Glutamatergic neuron (in vitro differentiated cells): ENCODE results near the gene NR2E1. TPM values are rescaled to one million over a fixed set of nuclear protein-coding genes. Genes with fewer than 3 reads are reported as not detected.

Experiments
- DNase-seq: peaks from one replicate; pipeline ENCODE4 v3.0.0; 2022
- H3K27ac Mint-ChIP-seq: one replicate; pipeline ENCODE4 v1.8.0; 2020; ENCODE audit warnings: mild to moderate bottlenecking, mixed read lengths, inconsistent platforms; ENCODE audit not compliant: unreplicated experiment
- H3K27me3 Mint-ChIP-seq: one replicate; pipeline ENCODE4 v1.8.0; 2020; ENCODE audit warnings: mild to moderate bottlenecking, moderate library complexity, mixed read lengths, inconsistent platforms; ENCODE audit not compliant: unreplicated experiment
- H3K36me3 Mint-ChIP-seq: one replicate; pipeline ENCODE4 v1.8.0; 2020; ENCODE audit warnings: mild to moderate bottlenecking, mixed read lengths, inconsistent platforms; ENCODE audit not compliant: unreplicated experiment
- H3K4me1 Mint-ChIP-seq: one replicate; pipeline ENCODE4 v1.8.0; 2020; ENCODE audit warnings: mild to moderate bottlenecking, low read depth, mixed read lengths, inconsistent platforms; ENCODE audit not compliant: unreplicated experiment
- H3K4me3 Mint-ChIP-seq: one replicate; pipeline ENCODE4 v1.8.0; 2020; ENCODE audit warnings: mild to moderate bottlenecking, mixed read lengths, inconsistent platforms; ENCODE audit not compliant: unreplicated experiment
- H3K9me3 Mint-ChIP-seq: one replicate; pipeline ENCODE4 v1.8.0; 2020; ENCODE audit warnings: mild to moderate bottlenecking, moderate library complexity, mixed read lengths, inconsistent platforms; ENCODE audit not compliant: unreplicated experiment
- total RNA-seq: library from RNA; stranded (reverse); fragmentation: NEBNext Ultra II Directional; extraction: Animal tissue kit (Norgen Biotek cat#: 25700); gene quantifications from one replicate; pipeline ENCODE4 v1.2.1, GENCODE V29; 2021; ENCODE audit not compliant: unreplicated experiment
- TF ChIP-seq, protein P1 (sequence below): fragments of 200-600 bp; sonication (generic); IDR thresholded peaks from one replicate; pipeline ENCODE4 v1.5.0; 2021; ENCODE audit not compliant: partially characterized antibody, unreplicated experiment

NR2E1 gene
- total RNA-seq, 1 donor from 2014 or later, result not detected

DNA sequence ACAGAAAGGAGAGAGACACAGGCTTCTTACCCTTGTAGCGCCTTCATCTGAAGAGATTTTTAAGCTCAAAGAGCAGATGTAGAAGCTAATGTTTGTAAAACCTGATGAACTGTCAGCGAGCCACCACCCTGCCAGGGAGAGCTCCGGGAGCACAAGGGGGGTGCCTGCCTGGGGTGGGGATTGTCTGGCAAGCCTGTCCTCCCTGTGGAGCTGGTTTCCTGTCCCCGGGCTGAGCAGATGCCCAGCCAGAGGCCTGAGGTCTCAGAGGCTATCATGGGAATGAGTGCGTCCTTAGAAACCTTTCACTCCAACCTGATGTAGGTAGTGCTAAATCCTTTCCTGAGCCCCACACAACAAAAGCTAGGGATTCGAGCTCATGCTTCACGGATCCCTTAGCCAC is 41.9 kb upstream of the NR2E1 start:
- Mint-ChIP-seq H3K27ac (no peak overlapping the region), H3K4me3 (no peak overlapping the region), H3K36me3 (no peaks in the 10 kb centered on the region), H3K4me1 (peaks cover 13% of the 10 kb centered on the region), H3K9me3 (peaks cover 3% of the 10 kb centered on the region), H3K27me3 (peaks cover 16% of the 10 kb centered on the region)
- TF ChIP-seq, protein P1, sequence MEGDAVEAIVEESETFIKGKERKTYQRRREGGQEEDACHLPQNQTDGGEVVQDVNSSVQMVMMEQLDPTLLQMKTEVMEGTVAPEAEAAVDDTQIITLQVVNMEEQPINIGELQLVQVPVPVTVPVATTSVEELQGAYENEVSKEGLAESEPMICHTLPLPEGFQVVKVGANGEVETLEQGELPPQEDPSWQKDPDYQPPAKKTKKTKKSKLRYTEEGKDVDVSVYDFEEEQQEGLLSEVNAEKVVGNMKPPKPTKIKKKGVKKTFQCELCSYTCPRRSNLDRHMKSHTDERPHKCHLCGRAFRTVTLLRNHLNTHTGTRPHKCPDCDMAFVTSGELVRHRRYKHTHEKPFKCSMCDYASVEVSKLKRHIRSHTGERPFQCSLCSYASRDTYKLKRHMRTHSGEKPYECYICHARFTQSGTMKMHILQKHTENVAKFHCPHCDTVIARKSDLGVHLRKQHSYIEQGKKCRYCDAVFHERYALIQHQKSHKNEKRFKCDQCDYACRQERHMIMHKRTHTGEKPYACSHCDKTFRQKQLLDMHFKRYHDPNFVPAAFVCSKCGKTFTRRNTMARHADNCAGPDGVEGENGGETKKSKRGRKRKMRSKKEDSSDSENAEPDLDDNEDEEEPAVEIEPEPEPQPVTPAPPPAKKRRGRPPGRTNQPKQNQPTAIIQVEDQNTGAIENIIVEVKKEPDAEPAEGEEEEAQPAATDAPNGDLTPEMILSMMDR, result no peak
- DNase-seq, result no peak

DNA sequence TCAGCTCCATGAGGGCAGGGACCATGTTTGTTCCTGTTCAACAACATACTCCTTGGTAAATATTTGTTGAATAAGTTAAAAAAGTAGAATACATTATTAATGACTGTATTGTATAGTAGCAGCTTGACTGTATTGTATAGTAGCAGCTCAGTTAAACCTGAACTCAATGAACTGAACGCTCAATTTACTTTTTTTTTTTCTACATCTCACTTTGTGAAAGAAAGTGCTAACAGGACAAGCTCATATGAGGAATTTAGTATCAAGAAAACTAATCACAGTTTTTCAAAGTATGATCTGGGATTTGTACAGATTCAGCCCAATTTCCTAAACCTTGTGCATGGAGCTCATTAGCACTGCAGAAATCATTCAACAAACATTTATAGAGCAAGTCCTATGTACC is 38.8 kb upstream of the NR2E1 start:
- no peak for DNase-seq
- H3K27me3 Mint-ChIP-seq, result peaks cover 15% of the 10 kb centered on the region
- TF ChIP-seq, protein P1, result no peak
- peaks cover 5% of the 10 kb centered on the region for H3K9me3 Mint-ChIP-seq
- H3K4me3 Mint-ChIP-seq, result no peak overlapping the region
- no peak overlapping the region for H3K27ac Mint-ChIP-seq
- H3K4me1 Mint-ChIP-seq, result peaks cover 7% of the 10 kb centered on the region
- no peaks in the 10 kb centered on the region for H3K36me3 Mint-ChIP-seq

DNA sequence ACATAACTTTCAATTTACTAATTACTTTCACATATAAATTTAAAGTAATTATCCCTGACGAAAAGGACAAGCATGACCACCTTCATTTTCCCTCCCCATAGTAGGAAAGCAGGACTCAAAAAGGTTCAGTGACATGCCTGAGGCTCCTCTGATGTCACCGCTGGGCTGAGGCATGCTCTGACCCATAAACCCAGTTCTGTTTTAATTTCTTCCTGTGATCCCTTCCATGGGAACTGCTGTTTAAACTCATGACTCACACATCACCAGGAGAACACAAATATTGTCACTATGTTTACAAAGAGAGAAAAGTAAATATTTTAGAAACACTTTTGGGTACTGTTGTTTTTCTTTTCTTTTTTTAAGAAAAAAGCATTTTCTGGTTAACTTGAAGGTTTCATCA is 38.0 kb upstream of the NR2E1 start:
- TF ChIP-seq, protein P1, result no peak
- no peak overlapping the region for H3K4me3 Mint-ChIP-seq
- H3K9me3 Mint-ChIP-seq, result peaks cover 6% of the 10 kb centered on the region
- DNase-seq, result no peak
- peaks cover 19% of the 10 kb centered on the region for H3K27me3 Mint-ChIP-seq
- peaks cover 6% of the 10 kb centered on the region for H3K4me1 Mint-ChIP-seq
- H3K36me3 Mint-ChIP-seq, result no peaks in the 10 kb centered on the region
- no peak overlapping the region for H3K27ac Mint-ChIP-seq

DNA sequence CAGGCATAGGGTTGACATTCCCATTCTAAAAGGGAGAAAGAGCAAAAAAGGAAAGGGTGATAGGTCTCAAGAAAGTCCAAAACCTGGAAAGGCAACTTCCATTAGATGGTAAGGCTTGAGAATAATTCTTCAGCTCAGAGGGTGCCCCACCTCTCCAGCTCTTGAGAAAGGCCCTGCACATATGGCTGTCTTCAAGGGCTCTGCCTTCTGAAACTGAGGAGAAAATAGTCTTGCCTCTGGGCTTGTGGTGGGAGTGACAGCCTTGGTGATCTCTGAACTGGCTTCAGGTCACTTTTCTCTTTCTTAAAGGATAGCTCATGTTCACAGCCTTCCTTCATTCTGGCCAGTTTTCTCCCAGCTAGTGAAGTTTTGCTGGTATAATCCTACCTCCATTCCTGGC is 35.6 kb upstream of the NR2E1 start:
- no peak overlapping the region for H3K4me3 Mint-ChIP-seq
- peaks cover 18% of the 10 kb centered on the region for H3K27me3 Mint-ChIP-seq
- no peaks in the 10 kb centered on the region for H3K36me3 Mint-ChIP-seq
- no peak overlapping the region for H3K27ac Mint-ChIP-seq
- TF ChIP-seq, protein P1, result no peak
- peaks cover 9% of the 10 kb centered on the region for H3K9me3 Mint-ChIP-seq
- no peak for DNase-seq
- H3K4me1 Mint-ChIP-seq, result peaks cover 16% of the 10 kb centered on the region

DNA sequence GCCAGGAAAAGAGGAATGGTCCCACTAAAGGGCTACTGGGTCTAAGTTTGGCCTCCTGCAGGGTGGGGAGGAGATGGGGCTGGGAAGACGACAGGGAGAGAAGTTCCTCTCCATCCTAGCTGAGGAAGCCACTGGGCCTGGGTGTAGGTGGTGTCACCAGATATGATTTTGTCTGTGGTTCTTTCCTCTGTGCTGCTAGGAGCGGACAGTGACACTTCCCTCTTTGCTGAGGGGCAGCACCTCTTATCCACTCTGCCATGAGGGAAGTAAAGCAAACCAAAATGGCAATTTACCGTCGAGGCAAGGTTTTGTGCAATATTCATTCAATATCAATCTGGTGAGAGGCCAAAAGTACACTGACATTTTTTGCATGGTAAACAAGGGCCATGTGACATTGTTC is 33.0 kb upstream of the NR2E1 start:
- Mint-ChIP-seq H3K27ac (peak overlapping the region; percentile 95), H3K36me3 (no peaks in the 10 kb centered on the region), H3K27me3 (peaks cover 15% of the 10 kb centered on the region), H3K4me3 (peak overlapping the region; percentile 84), H3K4me1 (peaks cover 16% of the 10 kb centered on the region), H3K9me3 (peaks cover 9% of the 10 kb centered on the region)
- DNase-seq, result no peak
- TF ChIP-seq, protein P1, result no peak
